LNCaP clone FGC (cell line): ENCODE results near the gene MEST.
"Not testable (repeated sequence)": the region's sequence is repeated elsewhere in the genome, so short reads cannot be mapped to it uniquely, and the experiment has no call there.

Experiments
- DNase-seq: peaks from one replicate; pipeline ENCODE4 v3.0.0-alpha.2; 2011; ENCODE audit warnings: low read depth
- H3K4me3 ChIP-seq: 2 replicates; pipeline ENCODE4 v1.5.1; 2011; ENCODE audit warnings: mild to moderate bottlenecking, low read depth, low read length, control low read depth
- CTCF ChIP-seq: IDR thresholded peaks from 2 replicates; pipeline ENCODE4 v1.5.1; 2012; ENCODE audit warnings: mild to moderate bottlenecking; ENCODE audit not compliant: control insufficient read depth, insufficient read depth; ENCODE audit errors: extremely low read depth

MEST gene

GRCh38 chr7:130500910-130501309, 9.0 kb downstream of the MEST start:
- no peak for DNase-seq

GRCh38 chr7:130505753-130506152, 13.9 kb downstream of the MEST start:
- no peak for DNase-seq
- TF ChIP-seq CTCF = no peak
- H3K4me3 ChIP-seq = no peak overlapping the region

More at GRCh38 chr7:130500910-130501309, 9.0 kb downstream of the MEST start:
- no peak overlapping the region for H3K4me3 ChIP-seq
- no peak for TF ChIP-seq CTCF

- DNase-seq = no peak
- no peak overlapping the region for H3K4me3 ChIP-seq
- no peak for TF ChIP-seq CTCF
Observed at GRCh38 chr7:130506358-130506757, 14.5 kb downstream of the MEST start.

GRCh38 chr7:130512038-130512437, 20.2 kb downstream of the MEST start:
- DNase-seq, H3K4me3 ChIP-seq: not testable (repeated sequence)

GRCh38 chr7:130513447-130513846, 21.6 kb downstream of the MEST start:
- DNase-seq = no peak
- no peak overlapping the region for H3K4me3 ChIP-seq
- no peak for TF ChIP-seq CTCF

GRCh38 chr7:130515315-130516040, 23.6 kb downstream of the MEST start:
- no peak for TF ChIP-seq CTCF
- no peak for DNase-seq
- H3K4me3 ChIP-seq = no peak overlapping the region

- no peak for TF ChIP-seq CTCF
- peak; percentile 39 for DNase-seq
- no peak overlapping the region for H3K4me3 ChIP-seq
Observed at GRCh38 chr7:130521258-130521951, 29.5 kb downstream of the MEST start.

GRCh38 chr7:130523519-130524125, 31.7 kb downstream of the MEST start:
- not testable (repeated sequence) for DNase-seq, H3K4me3 ChIP-seq
